ENCODE measurements around the gene DLGAP4. TPM values are rescaled to one million over a fixed set of nuclear protein-coding genes. Genes with fewer than 3 reads are reported as not detected.

Gene DLGAP4
- total RNA-seq, 1 experiment from 2014 or later: 40.3 TPM

DNA sequence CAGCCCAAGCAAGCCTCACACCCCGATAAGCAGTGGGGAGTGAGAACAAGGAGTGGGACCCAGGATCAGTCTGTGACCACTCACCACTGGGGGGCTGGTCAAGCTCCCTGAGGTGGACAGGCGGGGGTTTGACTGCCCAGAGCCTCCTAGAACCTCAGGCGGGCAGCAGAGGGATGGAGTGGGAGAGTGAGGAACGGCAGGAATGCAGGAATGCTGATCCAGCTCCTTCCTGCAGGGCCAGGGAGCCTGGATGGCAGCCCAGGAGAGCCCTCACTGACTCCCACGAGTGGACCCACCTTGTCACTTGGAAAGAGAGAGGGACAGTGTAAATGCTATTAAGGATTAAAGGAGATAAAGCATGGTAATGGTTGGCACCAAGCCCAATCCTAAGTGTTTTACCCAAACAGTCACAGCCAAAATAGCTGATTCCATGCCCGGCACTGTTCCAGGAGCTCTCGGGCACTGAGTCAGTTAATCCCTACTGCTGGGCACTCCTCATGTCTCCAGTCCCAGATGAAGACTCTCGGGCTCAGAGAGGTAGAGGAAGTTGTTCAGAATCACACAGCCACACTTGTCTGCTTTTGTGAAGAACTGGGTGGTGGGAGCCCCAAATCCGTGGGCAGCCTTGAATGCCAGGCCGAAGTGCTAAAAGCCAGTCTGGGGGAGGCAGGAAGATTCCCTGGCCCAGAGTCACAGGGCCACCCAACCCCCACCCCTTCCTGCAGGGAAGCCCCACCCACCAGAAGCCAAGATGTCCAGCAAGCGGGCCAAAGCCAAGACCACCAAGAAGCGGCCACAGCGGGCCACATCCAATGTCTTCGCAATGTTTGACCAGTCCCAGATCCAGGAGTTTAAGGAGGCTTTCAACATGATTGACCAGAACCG, 238.2 kb downstream of the DLGAP4 start:
- POLR2A ChIA-PET: no interaction called here
- no peak for TF ChIP-seq CTCF (IDR thresholded peaks at IDR 0.05 in 2 of 3, conservative IDR thresholded peaks at IDR 0.05 in 1 of 3; ENCODE audit: borderline replicate concordance in 1 of 3, insufficient read depth in 1 of 3, low read depth in 2 of 3, low read length in 2 of 3)
- TF ChIP-seq, protein P1, sequence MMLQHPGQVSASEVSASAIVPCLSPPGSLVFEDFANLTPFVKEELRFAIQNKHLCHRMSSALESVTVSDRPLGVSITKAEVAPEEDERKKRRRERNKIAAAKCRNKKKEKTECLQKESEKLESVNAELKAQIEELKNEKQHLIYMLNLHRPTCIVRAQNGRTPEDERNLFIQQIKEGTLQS (IDR thresholded peaks at IDR 0.05): no peak
- no peak for TF ChIP-seq TCF7L2 (IDR thresholded peaks at IDR 0.05; ENCODE audit: borderline replicate concordance, extremely low read depth, insufficient read depth, insufficient read length)
- TF ChIP-seq SP1 (IDR thresholded peaks at IDR 0.05; ENCODE audit: low read depth): no peak
- no peak for TF ChIP-seq MAX (IDR thresholded peaks at IDR 0.05)
- no peak for TF ChIP-seq SIN3A (IDR thresholded peaks at IDR 0.05; ENCODE audit: low read depth)
- TF ChIP-seq EZH2 (IDR thresholded peaks at IDR 0.05): no peak
- no peak for TF ChIP-seq EGR1 (IDR thresholded peaks at IDR 0.05; ENCODE audit: low read depth)
- TF ChIP-seq REST (IDR thresholded peaks at IDR 0.05; ENCODE audit: low read depth): no peak
- TF ChIP-seq CBX3 (IDR thresholded peaks at IDR 0.05; ENCODE audit: low read depth): no peak
- RAD21 ChIA-PET (ENCODE audit: low non-redundant PET in 1 of 2, low total read pairs in 2 of 2, uncharacterized antibody in 2 of 2, unreplicated experiment in 2 of 2): no interaction called here
- no peak overlapping the region for H2AFZ ChIP-seq (ENCODE audit: low read depth, low read length, poor library complexity, severe bottlenecking)
- peaks cover 0 to 5% of the 10 kb centered on the region in 2 experiments; a peak in 1 of 4 replicates for H3K36me3 ChIP-seq (ENCODE audit: control insufficient read depth in 1 of 2, insufficient read depth in 2 of 2, low read length in 2 of 2)
- H4K20me1 ChIP-seq (ENCODE audit: insufficient read depth): no peaks in the 10 kb centered on the region
- no peak for DNase-seq (ENCODE audit: low read depth, low spot score)
- intact Hi-C loops (cut with micrococcal nuclease): no loop called here
- no peaks in the 10 kb centered on the region for H3K9me2 ChIP-seq (ENCODE audit: insufficient read depth)
- H3K9me3 ChIP-seq (ENCODE audit: control insufficient read depth in 1 of 2, insufficient read depth in 1 of 2, low read depth in 1 of 2, low read length in 2 of 2): no peaks in the 10 kb centered on the region
- CTCF ChIA-PET: no interaction called here
- H3K27me3 ChIP-seq (ENCODE audit: insufficient read depth, low read length): no peaks in the 10 kb centered on the region
- no peak overlapping the region for H3K4me2 ChIP-seq (ENCODE audit: low read length)
- H3K79me2 ChIP-seq (ENCODE audit: insufficient read depth, low read length): peaks cover 7% of the 10 kb centered on the region; the same call in 1 of the 2 replicates
- BruUV-seq (replicated peaks): no TSS peak
- no peak overlapping the region for H3K27ac ChIP-seq (ENCODE audit: low read depth, low read length)
- no peak overlapping the region for H3K9ac ChIP-seq (ENCODE audit: low read length)
- peaks cover 2 to 24% of the 10 kb centered on the region in 2 experiments; a peak in 3 of 4 replicates for H3K4me1 ChIP-seq (ENCODE audit: control insufficient read depth in 1 of 2, insufficient read depth in 2 of 2, low read length in 2 of 2)
- no peak overlapping the region for H3K4me3 ChIP-seq (replicated peaks in 1 of 2; ENCODE audit: low read depth in 1 of 2, low read length in 2 of 2)
- no peak for ATAC-seq
